ENCODE data around the gene PABPN1L. TPM values are rescaled to one million over a fixed set of nuclear protein-coding genes. Genes with fewer than 3 reads are reported as not detected.

The PABPN1L gene
- total RNA-seq, 1 experiment from 2014 or later: 0.57 TPM

DNA sequence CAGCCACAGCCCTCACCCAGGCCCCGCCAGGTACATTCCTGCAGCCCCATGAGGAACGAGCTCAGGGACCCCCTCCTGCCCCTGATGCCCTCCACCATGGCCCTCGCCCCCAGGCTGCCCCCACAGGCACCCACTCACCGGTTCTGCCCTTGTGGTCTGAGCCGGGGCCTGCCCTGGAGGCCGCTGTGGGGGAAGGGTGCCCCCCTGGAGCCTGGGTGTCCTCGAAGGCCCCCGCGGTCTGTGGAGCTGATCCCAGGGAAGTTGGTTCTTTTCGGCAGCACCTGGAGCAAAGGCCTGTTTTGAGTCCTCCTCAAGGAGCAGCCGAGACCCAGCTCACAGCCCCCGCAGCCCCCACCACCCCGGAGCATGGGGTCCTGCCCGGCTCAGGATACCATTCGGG is 2.4 kb downstream of the PABPN1L start:
- Histone ChIP-seq H3K9ac (ENCODE audit: low read length) (no peak overlapping the region), H3K9me3 (ENCODE audit: control insufficient read depth in 1 of 2, insufficient read depth in 1 of 2, low read depth in 1 of 2, low read length in 2 of 2) (no peaks in the 10 kb centered on the region), H3K4me2 (ENCODE audit: low read length) (no peak overlapping the region), H4K20me1 (ENCODE audit: insufficient read depth) (no peaks in the 10 kb centered on the region), H3K36me3 (ENCODE audit: control insufficient read depth in 1 of 2, insufficient read depth in 2 of 2, low read length in 2 of 2) (peaks cover 20 to 22% of the 10 kb centered on the region in 2 experiments; a peak in 3 of 4 replicates), H3K4me3 (replicated peaks in 1 of 2; ENCODE audit: low read depth in 1 of 2, low read length in 2 of 2) (no peak overlapping the region), H3K79me2 (ENCODE audit: insufficient read depth, low read length) (no peaks in the 10 kb centered on the region), H3K27ac (ENCODE audit: low read depth, low read length) (no peak overlapping the region), H3K27me3 (ENCODE audit: insufficient read depth, low read length) (no peaks in the 10 kb centered on the region), H3K9me2 (ENCODE audit: insufficient read depth) (no peaks in the 10 kb centered on the region), H2AFZ (ENCODE audit: low read depth, low read length, poor library complexity, severe bottlenecking) (no peak overlapping the region), H3K4me1 (ENCODE audit: control insufficient read depth in 1 of 2, insufficient read depth in 2 of 2, low read length in 2 of 2) (no peaks in the 10 kb centered on the region)
- intact Hi-C loops (cut with micrococcal nuclease): no loop called here
- RAD21 ChIA-PET (ENCODE audit: low non-redundant PET in 1 of 2, low total read pairs in 2 of 2, uncharacterized antibody in 2 of 2, unreplicated experiment in 2 of 2): no interaction called here
- DNase-seq (ENCODE audit: low read depth, low spot score) (no peak), ATAC-seq (no peak)
- BruUV-seq (replicated peaks): no TSS peak
- CTCF ChIA-PET: interaction anchor here (0.7 kb wide), 1 partner anchor 14 kb away, joined by 3 read pairs; no protein-coding TSS in a partner anchor
- no peak for TF ChIP-seq ZFX (IDR thresholded peaks at IDR 0.05)
- no peak for TF ChIP-seq POLR2A (IDR thresholded peaks at IDR 0.05; ENCODE audit: borderline replicate concordance, extremely low read depth, insufficient read depth, insufficient read length)
- no peak for TF ChIP-seq YY1 (IDR thresholded peaks at IDR 0.05; ENCODE audit: extremely low read depth, insufficient replicate concordance, low read depth, low read length)
- TF ChIP-seq EZH2phosphoT487 (IDR thresholded peaks at IDR 0.05; ENCODE audit: borderline replicate concordance): no peak
- TF ChIP-seq, protein P1, sequence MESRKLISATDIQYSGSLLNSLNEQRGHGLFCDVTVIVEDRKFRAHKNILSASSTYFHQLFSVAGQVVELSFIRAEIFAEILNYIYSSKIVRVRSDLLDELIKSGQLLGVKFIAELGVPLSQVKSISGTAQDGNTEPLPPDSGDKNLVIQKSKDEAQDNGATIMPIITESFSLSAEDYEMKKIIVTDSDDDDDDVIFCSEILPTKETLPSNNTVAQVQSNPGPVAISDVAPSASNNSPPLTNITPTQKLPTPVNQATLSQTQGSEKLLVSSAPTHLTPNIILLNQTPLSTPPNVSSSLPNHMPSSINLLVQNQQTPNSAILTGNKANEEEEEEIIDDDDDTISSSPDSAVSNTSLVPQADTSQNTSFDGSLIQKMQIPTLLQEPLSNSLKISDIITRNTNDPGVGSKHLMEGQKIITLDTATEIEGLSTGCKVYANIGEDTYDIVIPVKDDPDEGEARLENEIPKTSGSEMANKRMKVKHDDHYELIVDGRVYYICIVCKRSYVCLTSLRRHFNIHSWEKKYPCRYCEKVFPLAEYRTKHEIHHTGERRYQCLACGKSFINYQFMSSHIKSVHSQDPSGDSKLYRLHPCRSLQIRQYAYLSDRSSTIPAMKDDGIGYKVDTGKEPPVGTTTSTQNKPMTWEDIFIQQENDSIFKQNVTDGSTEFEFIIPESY (IDR thresholded peaks at IDR 0.05; ENCODE audit: extremely low read depth, insufficient replicate concordance, low read length): no peak
- no peak for TF ChIP-seq EZH2 (IDR thresholded peaks at IDR 0.05)
- TF ChIP-seq EGR1 (IDR thresholded peaks at IDR 0.05; ENCODE audit: low read depth): no peak
- TF ChIP-seq SIN3A (IDR thresholded peaks at IDR 0.05; ENCODE audit: low read depth): no peak
- TF ChIP-seq POLR2AphosphoS5 (IDR thresholded peaks at IDR 0.05; ENCODE audit: low read depth, low read length): no peak
- TF ChIP-seq SP1 (IDR thresholded peaks at IDR 0.05; ENCODE audit: low read depth): no peak
- TF ChIP-seq, protein P2, sequence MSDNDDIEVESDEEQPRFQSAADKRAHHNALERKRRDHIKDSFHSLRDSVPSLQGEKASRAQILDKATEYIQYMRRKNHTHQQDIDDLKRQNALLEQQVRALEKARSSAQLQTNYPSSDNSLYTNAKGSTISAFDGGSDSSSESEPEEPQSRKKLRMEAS (IDR thresholded peaks at IDR 0.05): no peak
- TF ChIP-seq ELF1 (IDR thresholded peaks at IDR 0.05; ENCODE audit: borderline replicate concordance, low read depth): no peak
- TF ChIP-seq CEBPB (IDR thresholded peaks at IDR 0.05; ENCODE audit: low read depth): no peak
- TF ChIP-seq CBX3 (IDR thresholded peaks at IDR 0.05; ENCODE audit: low read depth): no peak
- TF ChIP-seq, protein P3, sequence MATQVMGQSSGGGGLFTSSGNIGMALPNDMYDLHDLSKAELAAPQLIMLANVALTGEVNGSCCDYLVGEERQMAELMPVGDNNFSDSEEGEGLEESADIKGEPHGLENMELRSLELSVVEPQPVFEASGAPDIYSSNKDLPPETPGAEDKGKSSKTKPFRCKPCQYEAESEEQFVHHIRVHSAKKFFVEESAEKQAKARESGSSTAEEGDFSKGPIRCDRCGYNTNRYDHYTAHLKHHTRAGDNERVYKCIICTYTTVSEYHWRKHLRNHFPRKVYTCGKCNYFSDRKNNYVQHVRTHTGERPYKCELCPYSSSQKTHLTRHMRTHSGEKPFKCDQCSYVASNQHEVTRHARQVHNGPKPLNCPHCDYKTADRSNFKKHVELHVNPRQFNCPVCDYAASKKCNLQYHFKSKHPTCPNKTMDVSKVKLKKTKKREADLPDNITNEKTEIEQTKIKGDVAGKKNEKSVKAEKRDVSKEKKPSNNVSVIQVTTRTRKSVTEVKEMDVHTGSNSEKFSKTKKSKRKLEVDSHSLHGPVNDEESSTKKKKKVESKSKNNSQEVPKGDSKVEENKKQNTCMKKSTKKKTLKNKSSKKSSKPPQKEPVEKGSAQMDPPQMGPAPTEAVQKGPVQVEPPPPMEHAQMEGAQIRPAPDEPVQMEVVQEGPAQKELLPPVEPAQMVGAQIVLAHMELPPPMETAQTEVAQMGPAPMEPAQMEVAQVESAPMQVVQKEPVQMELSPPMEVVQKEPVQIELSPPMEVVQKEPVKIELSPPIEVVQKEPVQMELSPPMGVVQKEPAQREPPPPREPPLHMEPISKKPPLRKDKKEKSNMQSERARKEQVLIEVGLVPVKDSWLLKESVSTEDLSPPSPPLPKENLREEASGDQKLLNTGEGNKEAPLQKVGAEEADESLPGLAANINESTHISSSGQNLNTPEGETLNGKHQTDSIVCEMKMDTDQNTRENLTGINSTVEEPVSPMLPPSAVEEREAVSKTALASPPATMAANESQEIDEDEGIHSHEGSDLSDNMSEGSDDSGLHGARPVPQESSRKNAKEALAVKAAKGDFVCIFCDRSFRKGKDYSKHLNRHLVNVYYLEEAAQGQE (IDR thresholded peaks at IDR 0.05; ENCODE audit: low read depth): no peak
- TF ChIP-seq, protein P4, sequence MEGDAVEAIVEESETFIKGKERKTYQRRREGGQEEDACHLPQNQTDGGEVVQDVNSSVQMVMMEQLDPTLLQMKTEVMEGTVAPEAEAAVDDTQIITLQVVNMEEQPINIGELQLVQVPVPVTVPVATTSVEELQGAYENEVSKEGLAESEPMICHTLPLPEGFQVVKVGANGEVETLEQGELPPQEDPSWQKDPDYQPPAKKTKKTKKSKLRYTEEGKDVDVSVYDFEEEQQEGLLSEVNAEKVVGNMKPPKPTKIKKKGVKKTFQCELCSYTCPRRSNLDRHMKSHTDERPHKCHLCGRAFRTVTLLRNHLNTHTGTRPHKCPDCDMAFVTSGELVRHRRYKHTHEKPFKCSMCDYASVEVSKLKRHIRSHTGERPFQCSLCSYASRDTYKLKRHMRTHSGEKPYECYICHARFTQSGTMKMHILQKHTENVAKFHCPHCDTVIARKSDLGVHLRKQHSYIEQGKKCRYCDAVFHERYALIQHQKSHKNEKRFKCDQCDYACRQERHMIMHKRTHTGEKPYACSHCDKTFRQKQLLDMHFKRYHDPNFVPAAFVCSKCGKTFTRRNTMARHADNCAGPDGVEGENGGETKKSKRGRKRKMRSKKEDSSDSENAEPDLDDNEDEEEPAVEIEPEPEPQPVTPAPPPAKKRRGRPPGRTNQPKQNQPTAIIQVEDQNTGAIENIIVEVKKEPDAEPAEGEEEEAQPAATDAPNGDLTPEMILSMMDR (IDR thresholded peaks at IDR 0.05 in 2 of 3, conservative IDR thresholded peaks at IDR 0.05 in 1 of 3; ENCODE audit: borderline replicate concordance in 1 of 3, insufficient read depth in 1 of 3, low read depth in 2 of 3, low read length in 2 of 3): no peak
- TF ChIP-seq ZNF274 (IDR thresholded peaks at IDR 0.05; ENCODE audit: low read depth, low read length): no peak
- no peak for TF ChIP-seq SRF (IDR thresholded peaks at IDR 0.05; ENCODE audit: low read depth)
- no peak for TF ChIP-seq RAD21 (IDR thresholded peaks at IDR 0.05; ENCODE audit: low read depth)
- POLR2A ChIA-PET: no interaction called here

Measured in HCT116 (cell line).